GM23248 (cell line): ENCODE measurements around the gene TRABD.
"Not testable (repeated sequence)": the region's sequence is repeated elsewhere in the genome, so short reads cannot be mapped to it uniquely, and the experiment has no call there.

Experiments used
- EZH2 ChIP-seq: fragments of 200-600 bp; sonication (generic); IDR thresholded peaks from 2 replicates; pipeline ENCODE4 v1.6.1; 2018; ENCODE audit warnings: antibody characterized with exemption, mild to moderate bottlenecking; ENCODE audit not compliant: insufficient read depth, poor library complexity, severe bottlenecking
- EZH2phosphoT487 ChIP-seq: fragments of 200-600 bp; sonication (generic); IDR thresholded peaks from 2 replicates; pipeline ENCODE4 v1.6.1; 2018; ENCODE audit warnings: antibody characterized with exemption, moderate library complexity, mild to moderate bottlenecking, low read depth; ENCODE audit not compliant: insufficient read depth

GRCh38 chr22:50204998-50205397, 19.3 kb downstream of the TRABD start:
- TF ChIP-seq EZH2, EZH2phosphoT487: not testable (repeated sequence)
